ENCODE data around the gene RARG.
A peak's percentile ranks its signal among the peaks of the same experiment; 100 is the strongest.

RARG gene

GRCh38 chr12:53201177-53201541 is 30.9 kb downstream of the RARG start:
- Mint-ChIP-seq H3K9me3 (no peaks in the 10 kb centered on the region), H3K27me3 (no peaks in the 10 kb centered on the region), H3K4me3 (peak overlapping the region; percentile 71), H3K4me1 (peaks cover 47% of the 10 kb centered on the region), H3K27ac (peak overlapping the region; percentile 81), H3K36me3 (peaks cover 23% of the 10 kb centered on the region)
- no peak for DNase-seq (ENCODE audit: low spot score in 2 of 2)
- no peak for ATAC-seq (ENCODE audit: low read depth)

GRCh38 chr12:53200458-53201176 is 31.4 kb downstream of the RARG start:
- peaks cover 45% of the 10 kb centered on the region for H3K4me1 Mint-ChIP-seq
- peaks cover 25% of the 10 kb centered on the region for H3K36me3 Mint-ChIP-seq
- peak overlapping the region; percentile 71 for H3K4me3 Mint-ChIP-seq

GRCh38 chr12:53200107-53200457 is 31.9 kb downstream of the RARG start:
- ATAC-seq (ENCODE audit: low read depth) = no peak

More at GRCh38 chr12:53200458-53201176, 31.4 kb downstream of the RARG start:
- DNase-seq (ENCODE audit: low spot score in 2 of 2) = no peak
- peak overlapping the region; percentile 81 for H3K27ac Mint-ChIP-seq
- no peaks in the 10 kb centered on the region for H3K27me3 Mint-ChIP-seq
- no peaks in the 10 kb centered on the region for H3K9me3 Mint-ChIP-seq
- ATAC-seq (ENCODE audit: low read depth) = peak; percentile 75

GRCh38 chr12:53199700-53200099 is 32.3 kb downstream of the RARG start:
- Mint-ChIP-seq H3K4me3 (peak overlapping the region; percentile 71), H3K27me3 (no peaks in the 10 kb centered on the region), H3K4me1 (peaks cover 46% of the 10 kb centered on the region), H3K36me3 (peaks cover 31% of the 10 kb centered on the region), H3K27ac (peak overlapping the region; percentile 81), H3K9me3 (no peaks in the 10 kb centered on the region)
- DNase-seq (ENCODE audit: low spot score in 2 of 2) (no peak), ATAC-seq (ENCODE audit: low read depth) (no peak)

More at GRCh38 chr12:53200107-53200457, 31.9 kb downstream of the RARG start:
- no peaks in the 10 kb centered on the region for H3K9me3 Mint-ChIP-seq
- peak overlapping the region; percentile 81 for H3K27ac Mint-ChIP-seq
- peaks cover 31% of the 10 kb centered on the region for H3K36me3 Mint-ChIP-seq
- peak overlapping the region; percentile 71 for H3K4me3 Mint-ChIP-seq
- DNase-seq (ENCODE audit: low spot score in 2 of 2) = no peak
- H3K4me1 Mint-ChIP-seq = peaks cover 47% of the 10 kb centered on the region
- H3K27me3 Mint-ChIP-seq = no peaks in the 10 kb centered on the region

- no peaks in the 10 kb centered on the region for H3K9me3 Mint-ChIP-seq
- no peaks in the 10 kb centered on the region for H3K27me3 Mint-ChIP-seq
- H3K4me1 Mint-ChIP-seq = peaks cover 43% of the 10 kb centered on the region
- peaks cover 35% of the 10 kb centered on the region for H3K36me3 Mint-ChIP-seq
- DNase-seq (ENCODE audit: low spot score in 2 of 2) (no peak), ATAC-seq (ENCODE audit: low read depth) (no peak)
- H3K27ac Mint-ChIP-seq = peak overlapping the region; percentile 76
- peak overlapping the region; percentile 45 for H3K4me3 Mint-ChIP-seq
Observed at GRCh38 chr12:53198486-53199110, 33.4 kb downstream of the RARG start.

- ATAC-seq (ENCODE audit: low read depth) (peak; percentile 4), DNase-seq (ENCODE audit: low spot score in 2 of 2) (no peak)
- Mint-ChIP-seq H3K4me3 (no peak overlapping the region), H3K27ac (peak overlapping the region; percentile 69), H3K27me3 (no peaks in the 10 kb centered on the region), H3K9me3 (no peaks in the 10 kb centered on the region), H3K4me1 (peaks cover 38% of the 10 kb centered on the region), H3K36me3 (peaks cover 41% of the 10 kb centered on the region)
Observed at GRCh38 chr12:53197011-53197640, 34.9 kb downstream of the RARG start.

GRCh38 chr12:53196486-53196885 is 35.5 kb downstream of the RARG start:
- Mint-ChIP-seq H3K36me3 (peaks cover 43% of the 10 kb centered on the region), H3K27me3 (no peaks in the 10 kb centered on the region), H3K4me1 (peaks cover 38% of the 10 kb centered on the region), H3K27ac (peak overlapping the region; percentile 69), H3K4me3 (no peak overlapping the region), H3K9me3 (no peaks in the 10 kb centered on the region)
- ATAC-seq (ENCODE audit: low read depth) (no peak), DNase-seq (ENCODE audit: low spot score in 2 of 2) (no peak)

- ATAC-seq (ENCODE audit: low read depth) (no peak), DNase-seq (ENCODE audit: low spot score in 2 of 2) (no peak)
- no peak overlapping the region for H3K4me3 Mint-ChIP-seq
- peaks cover 38% of the 10 kb centered on the region for H3K4me1 Mint-ChIP-seq
- H3K27me3 Mint-ChIP-seq = no peaks in the 10 kb centered on the region
- peak overlapping the region; percentile 79 for H3K27ac Mint-ChIP-seq
- H3K36me3 Mint-ChIP-seq = peaks cover 42% of the 10 kb centered on the region
- no peaks in the 10 kb centered on the region for H3K9me3 Mint-ChIP-seq
Observed at GRCh38 chr12:53195516-53196420, 36.2 kb downstream of the RARG start.

- ATAC-seq (ENCODE audit: low read depth) = no peak
- Mint-ChIP-seq H3K4me1 (peaks cover 36% of the 10 kb centered on the region), H3K9me3 (no peaks in the 10 kb centered on the region), H3K36me3 (peaks cover 41% of the 10 kb centered on the region), H3K27ac (peak overlapping the region; percentile 79), H3K4me3 (no peak overlapping the region), H3K27me3 (no peaks in the 10 kb centered on the region)
- no peak for DNase-seq (ENCODE audit: low spot score in 2 of 2)
Observed at GRCh38 chr12:53194973-53195372, 37.0 kb downstream of the RARG start.

GRCh38 chr12:53193985-53194716 is 37.9 kb downstream of the RARG start:
- ATAC-seq (ENCODE audit: low read depth) = no peak
- Mint-ChIP-seq H3K27me3 (no peaks in the 10 kb centered on the region), H3K36me3 (peaks cover 37% of the 10 kb centered on the region), H3K4me1 (peaks cover 32% of the 10 kb centered on the region), H3K27ac (peak overlapping the region; percentile 76), H3K9me3 (no peaks in the 10 kb centered on the region), H3K4me3 (no peak overlapping the region)
- no peak for DNase-seq (ENCODE audit: low spot score in 2 of 2)

- ATAC-seq (ENCODE audit: low read depth) (no peak), DNase-seq (ENCODE audit: low spot score in 2 of 2) (no peak)
- H3K9me3 Mint-ChIP-seq = no peaks in the 10 kb centered on the region
- H3K4me1 Mint-ChIP-seq = peaks cover 24% of the 10 kb centered on the region
- no peak overlapping the region for H3K4me3 Mint-ChIP-seq
- no peaks in the 10 kb centered on the region for H3K27me3 Mint-ChIP-seq
- H3K27ac Mint-ChIP-seq = peak overlapping the region; percentile 16
- H3K36me3 Mint-ChIP-seq = peaks cover 34% of the 10 kb centered on the region
Observed at GRCh38 chr12:53193040-53193439, 39.0 kb downstream of the RARG start.

- Mint-ChIP-seq H3K27ac (no peak overlapping the region), H3K4me1 (peaks cover 21% of the 10 kb centered on the region), H3K4me3 (no peak overlapping the region), H3K9me3 (no peaks in the 10 kb centered on the region), H3K36me3 (peaks cover 33% of the 10 kb centered on the region), H3K27me3 (no peaks in the 10 kb centered on the region)
- no peak for ATAC-seq (ENCODE audit: low read depth)
- no peak for DNase-seq (ENCODE audit: low spot score in 2 of 2)
Observed at GRCh38 chr12:53192531-53193021, 39.4 kb downstream of the RARG start.

GRCh38 chr12:53191885-53192530 is 40.0 kb downstream of the RARG start:
- ATAC-seq (ENCODE audit: low read depth) = no peak
- H3K4me3 Mint-ChIP-seq = no peak overlapping the region
- DNase-seq (ENCODE audit: low spot score in 2 of 2) = no peak
- no peaks in the 10 kb centered on the region for H3K27me3 Mint-ChIP-seq
- H3K9me3 Mint-ChIP-seq = no peaks in the 10 kb centered on the region
- H3K36me3 Mint-ChIP-seq = peaks cover 31% of the 10 kb centered on the region
- H3K27ac Mint-ChIP-seq = peak overlapping the region; percentile 70
- H3K4me1 Mint-ChIP-seq = peaks cover 21% of the 10 kb centered on the region

Data from memory B cell (primary cell).